CD14-positive monocyte (primary cell): ENCODE results near the gene ZRANB1. TPM values are rescaled to one million over a fixed set of nuclear protein-coding genes. Genes with fewer than 3 reads are reported as not detected.

Experiments used
- DNase-seq, 3 donors: peaks; one replicate each; pipeline ENCODE4 v3.0.0-alpha.2; 2011 to 2022
- H2AFZ ChIP-seq: 2 replicates; pipeline ENCODE4 v1.6.0; 2012; ENCODE audit warnings: mild to moderate bottlenecking, low read depth, low read length, inconsistent platforms; ENCODE audit not compliant: insufficient read depth, poor library complexity, severe bottlenecking
- H3K27ac ChIP-seq, 2 donors: 1 replicate in 1 of 2; 2 replicates in 1 of 2; pipeline ENCODE4 v1.5.1; 2012 to 2013; ENCODE audit warnings: low read length in 2 of 2, control low read depth in 1 of 2, inconsistent platforms in 1 of 2, low read depth in 1 of 2, mild to moderate bottlenecking in 1 of 2
- H3K27me3 ChIP-seq, 2 donors: one replicate each; pipeline versions ENCODE4 v1.6.0 to v1.6.1; 2011 to 2013; ENCODE audit warnings: low read length in 2 of 2; ENCODE audit not compliant: control insufficient read depth in 2 of 2, insufficient read depth in 2 of 2
- H3K36me3 ChIP-seq, 2 donors: replicated peaks in 1 of 2; 1 replicate in 1 of 2; 2 replicates in 1 of 2; pipeline versions ENCODE4 v1.5.1 to v1.6.1; 2012 to 2013; ENCODE audit warnings: low read length in 2 of 2, control low read depth in 1 of 2, inconsistent platforms in 1 of 2, mild to moderate bottlenecking in 1 of 2; ENCODE audit not compliant: insufficient read depth in 2 of 2, control insufficient read depth in 1 of 2
- H3K4me1 ChIP-seq, 2 donors: 1 replicate in 1 of 2; 2 replicates in 1 of 2; pipeline versions ENCODE4 v1.5.1 to v1.6.1; 2012 to 2013; ENCODE audit warnings: low read length in 2 of 2, control low read depth in 1 of 2, inconsistent platforms in 1 of 2, mild to moderate bottlenecking in 1 of 2, moderate library complexity in 1 of 2; ENCODE audit not compliant: insufficient read depth in 2 of 2, control insufficient read depth in 1 of 2
- H3K4me2 ChIP-seq: replicated peaks from 2 replicates; pipeline ENCODE3; 2012; ENCODE audit warnings: low read length, moderate library complexity, mild to moderate bottlenecking; ENCODE audit not compliant: poor library complexity, severe bottlenecking; ENCODE audit errors: extremely low read depth
- H3K4me3 ChIP-seq, 3 experiments: fragments of 200-600 bp in 1 of 3; sonication (generic) in 1 of 3; replicated peaks in 1 of 3; 1 replicate in 2 of 3; 2 replicates in 1 of 3; pipeline ENCODE4 v1.5.1; 2011 to 2013; ENCODE audit warnings: low read length in 3 of 3, mild to moderate bottlenecking in 3 of 3, control low read depth in 2 of 3, low read depth in 2 of 3, inconsistent platforms in 1 of 3, moderate library complexity in 1 of 3
- H3K79me2 ChIP-seq: 2 replicates; pipeline ENCODE4 v1.6.0; 2012; ENCODE audit warnings: mild to moderate bottlenecking, control low read depth, inconsistent platforms, low read length, moderate library complexity; ENCODE audit not compliant: insufficient read depth
- H3K9ac ChIP-seq: 2 replicates; pipeline ENCODE4 v1.6.0; 2017; ENCODE audit warnings: low read length, mild to moderate bottlenecking; ENCODE audit not compliant: insufficient read depth, poor library complexity, severe bottlenecking
- H3K9me3 ChIP-seq, 2 donors: replicated peaks in 1 of 2; 1 replicate in 1 of 2; 2 replicates in 1 of 2; pipeline versions ENCODE4 v1.5.1 to v1.6.1; 2012 to 2013; ENCODE audit warnings: low read length in 2 of 2, control low read depth in 1 of 2; ENCODE audit not compliant: control insufficient read depth in 1 of 2, insufficient read depth in 1 of 2
- H4K20me1 ChIP-seq: 2 replicates; pipeline ENCODE4 v1.6.0; 2012; ENCODE audit warnings: mild to moderate bottlenecking, low read length, control low read depth, moderate library complexity; ENCODE audit not compliant: insufficient read depth
- H3K27ac Mint-ChIP-seq, 7 donors: one replicate each; pipeline ENCODE4 v1.8.0; 2020; ENCODE audit warnings: mild to moderate bottlenecking in 7 of 7, mixed read lengths in 7 of 7, moderate library complexity in 6 of 7, inconsistent platforms in 2 of 7
- H3K27me3 Mint-ChIP-seq, 3 donors: one replicate each; pipeline ENCODE4 v1.8.0; 2021 to 2022; ENCODE audit warnings: low read depth in 3 of 3, mild to moderate bottlenecking in 3 of 3, mixed read lengths in 3 of 3, moderate library complexity in 3 of 3, inconsistent platforms in 1 of 3
- H3K36me3 Mint-ChIP-seq, 2 donors: one replicate each; pipeline ENCODE4 v1.8.0; 2020; ENCODE audit warnings: mixed read lengths in 2 of 2, inconsistent platforms in 1 of 2, mild to moderate bottlenecking in 1 of 2
- H3K4me1 Mint-ChIP-seq: one replicate; pipeline ENCODE4 v1.8.0; 2020; ENCODE audit warnings: mild to moderate bottlenecking, mixed read lengths
- H3K4me3 Mint-ChIP-seq, 2 donors: one replicate each; pipeline ENCODE4 v1.8.0; 2020; ENCODE audit warnings: mild to moderate bottlenecking in 2 of 2, mixed read lengths in 2 of 2, moderate library complexity in 1 of 2
- H3K9me3 Mint-ChIP-seq, 7 donors: one replicate each; pipeline ENCODE4 v1.8.0; 2020 to 2022; ENCODE audit warnings: mixed read lengths in 7 of 7, mild to moderate bottlenecking in 6 of 7, moderate library complexity in 6 of 7, inconsistent platforms in 2 of 7
- CTCF ChIP-seq: fragments of 200-600 bp; IDR thresholded peaks from one replicate; pipeline ENCODE4 v1.8.0; 2022; ENCODE audit warnings: antibody characterized with exemption, mild to moderate bottlenecking
- WGBS: methylation state at CpG from one replicate; pipeline ENCODE4 v1.1.5; 2013; ENCODE audit warnings: missing lambda C conversion rate; ENCODE audit not compliant: insufficient coverage; 5-methylcytosine and 5-hydroxymethylcytosine counted together
- intact Hi-C, 2 donors: fragments of 100-400 bp; cut with micrococcal nuclease; formaldehyde crosslinking; loops; one replicate each; pipeline versions ENCODE4 v1.15.0 to v1.15.1; 2023
- polyA plus RNA-seq, 3 donors: library from polyadenylated mRNA; depleted of rRNA in 1 of 3; unstranded in 2 of 3; stranded (reverse) in 1 of 3; fragments of 300-500 nt in 2 of 3; fragments of >200 nt in 1 of 3; fragmentation: Illumina TruSeq in 2 of 3; gene quantifications; 1 replicate in 2 of 3; 2 replicates in 1 of 3; pipeline ENCODE4 v1.2.3, GENCODE V29; 2012 to 2021

Gene ZRANB1
- polyA plus RNA-seq, 3 donors: 2.7 to 5.6 (median 3.1) TPM

- no peak overlapping the region for H3K9ac ChIP-seq
- H3K4me3 ChIP-seq: no peak overlapping the region
- Mint-ChIP-seq H3K36me3 (peaks cover 86 to 97% of the 10 kb centered on the region in 2 donors), H3K27me3 (no peaks in the 10 kb centered on the region), H3K4me1 (no peaks in the 10 kb centered on the region), H3K4me3 (no peak overlapping the region), H3K27ac (no peak overlapping the region), H3K9me3 (no peaks in the 10 kb centered on the region)
- H3K36me3 ChIP-seq: peaks cover 88 to 100% of the 10 kb centered on the region in 2 donors
- H3K9me3 ChIP-seq: no peaks in the 10 kb centered on the region
- no peak overlapping the region for H3K27ac ChIP-seq
- DNase-seq: no peak
- no peaks in the 10 kb centered on the region for H3K79me2 ChIP-seq
- no peaks in the 10 kb centered on the region for H3K4me1 ChIP-seq
- no peak overlapping the region for H2AFZ ChIP-seq
- intact Hi-C loops: no loop called here
- no peak for TF ChIP-seq CTCF
- H3K27me3 ChIP-seq: no peaks in the 10 kb centered on the region
- no CpG with 5 or more reads among the region's 4 CpGs for WGBS
- no peak overlapping the region for H3K4me2 ChIP-seq
- peaks cover 77% of the 10 kb centered on the region for H4K20me1 ChIP-seq
These were observed 49.9 kb downstream of the ZRANB1 start for GRCh38 chr10:124991835-124992234.

GRCh38 chr10:124992462-124993344 lies 50.8 kb downstream of the ZRANB1 start:
- no peak overlapping the region for H3K27ac ChIP-seq
- H3K79me2 ChIP-seq: no peaks in the 10 kb centered on the region
- DNase-seq: peak in 2 of 3 donors; percentile 20 to 24
- 78% methylated on average over 14 of the region's 20 CpGs for WGBS
- H3K4me1 ChIP-seq: no peaks in the 10 kb centered on the region
- peaks cover 77% of the 10 kb centered on the region for H4K20me1 ChIP-seq
- Mint-ChIP-seq H3K36me3 (peaks cover 89 to 99% of the 10 kb centered on the region in 2 donors), H3K27me3 (no peaks in the 10 kb centered on the region), H3K4me1 (no peaks in the 10 kb centered on the region), H3K9me3 (no peaks in the 10 kb centered on the region), H3K27ac (peak overlapping the region in 2 of 7 donors; percentile 15 to 25), H3K4me3 (no peak overlapping the region)
- no peaks in the 10 kb centered on the region for H3K9me3 ChIP-seq
- TF ChIP-seq CTCF: peak; percentile 69
- no peak overlapping the region for H2AFZ ChIP-seq
- no peaks in the 10 kb centered on the region for H3K27me3 ChIP-seq
- intact Hi-C loops: no loop called here
- no peak overlapping the region for H3K4me2 ChIP-seq
- H3K4me3 ChIP-seq: no peak overlapping the region
- H3K36me3 ChIP-seq: peaks cover 88 to 100% of the 10 kb centered on the region in 2 donors
- H3K9ac ChIP-seq: no peak overlapping the region
